Thyroid gland (tissue), 4 donors: Measurements from ENCODE around the gene SLC12A1. TPM values are rescaled to one million over a fixed set of nuclear protein-coding genes. Genes with fewer than 3 reads are reported as not detected.
A peak's percentile ranks its signal among the peaks of the same experiment; 100 is the strongest.

ENCODE experiments used
- DNase-seq, 2 donors: peaks; one replicate each; pipeline ENCODE4 v3.0.0-alpha.2; 2019
- H3K27ac ChIP-seq, 3 donors: fragments of 200-600 bp; sonication (generic); 1 replicate in 2 of 3; 2 replicates in 1 of 3; pipeline ENCODE4 v1.5.1; 2016 to 2019; ENCODE audit warnings: mild to moderate bottlenecking in 1 of 3, moderate library complexity in 1 of 3
- H3K27me3 ChIP-seq: fragments of 200-600 bp; sonication (generic); one replicate; pipeline ENCODE4 v1.5.1; 2019
- H3K36me3 ChIP-seq, 2 donors: fragments of 200-600 bp; sonication (generic); one replicate each; pipeline ENCODE4 v1.5.1; 2016 to 2019
- H3K4me1 ChIP-seq, 2 donors: fragments of 200-600 bp; sonication (generic); one replicate each; pipeline ENCODE4 v1.5.1; 2017 to 2019
- H3K4me3 ChIP-seq, 3 donors: fragments of 200-600 bp; sonication (generic); replicated peaks in 1 of 3; 1 replicate in 2 of 3; 2 replicates in 1 of 3; pipeline ENCODE4 v1.5.1; 2016; ENCODE audit warnings: mild to moderate bottlenecking in 1 of 3
- H3K9me3 ChIP-seq: fragments of 200-600 bp; sonication (generic); one replicate; pipeline ENCODE4 v1.5.1; 2017
- POLR2A ChIP-seq, 2 donors: fragments of 450-650 bp; IDR thresholded peaks; one replicate each; pipeline ENCODE4 v1.6.1; 2017; ENCODE audit warnings: antibody characterized with exemption in 2 of 2, mild to moderate bottlenecking in 2 of 2, moderate library complexity in 1 of 2
- WGBS, 2 donors: methylation state at CpG; one replicate each; pipeline ENCODE4 v1.1.5; 2017; 5-methylcytosine and 5-hydroxymethylcytosine counted together
- intact Hi-C: fragments of 100-400 bp; cut with DNase I; formaldehyde crosslinking; loops from one replicate; pipeline ENCODE4 v1.15.1; 2023
- small RNA-seq: library from RNA; depleted of rRNA; stranded (forward); fragments of <200 nt; gene quantifications from one replicate; pipeline ENCODE3, GENCODE V24; 2016
- total RNA-seq, 4 donors: library from RNA; depleted of rRNA; stranded (reverse); fragments of >200 nt; gene quantifications; one replicate each; pipeline ENCODE4 v1.2.3, GENCODE V29; 2016
- TF ChIP-seq, protein P1 (sequence below), 6 experiments: fragments of 200-600 bp in 3 of 6; fragments of 450-650 bp in 3 of 6; sonication (generic) in 3 of 6; IDR thresholded peaks; one replicate each; pipeline ENCODE4 v1.5.1; 2016 to 2019; ENCODE audit warnings: antibody characterized with exemption in 6 of 6, mild to moderate bottlenecking in 2 of 6, inconsistent platforms in 1 of 6, moderate library complexity in 1 of 6

Gene SLC12A1
- total RNA-seq, 4 donors from 2014 or later: not detected

DNA sequence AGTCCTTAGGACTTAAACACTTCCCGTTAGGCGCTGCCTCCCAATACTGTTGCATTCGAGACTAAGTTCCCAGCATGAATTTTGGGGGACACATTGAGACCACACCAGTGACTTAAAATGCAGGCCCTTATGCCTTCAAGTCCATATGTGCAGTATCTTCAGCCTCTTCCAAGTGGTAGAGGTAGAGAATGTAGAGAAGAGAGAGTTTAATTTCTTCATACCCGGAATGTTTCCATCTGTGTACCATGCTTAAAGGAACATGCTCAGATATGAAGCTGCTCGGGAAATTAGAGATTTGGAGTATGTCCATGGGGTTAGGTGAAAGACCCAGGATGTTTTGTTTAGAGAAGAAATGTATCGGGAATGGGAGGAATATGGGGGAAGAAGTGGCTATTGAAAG, 137.8 kb downstream of the SLC12A1 start:
- TF ChIP-seq POLR2A (IDR thresholded peaks at IDR 0.05): no peak
- TF ChIP-seq, protein P1, sequence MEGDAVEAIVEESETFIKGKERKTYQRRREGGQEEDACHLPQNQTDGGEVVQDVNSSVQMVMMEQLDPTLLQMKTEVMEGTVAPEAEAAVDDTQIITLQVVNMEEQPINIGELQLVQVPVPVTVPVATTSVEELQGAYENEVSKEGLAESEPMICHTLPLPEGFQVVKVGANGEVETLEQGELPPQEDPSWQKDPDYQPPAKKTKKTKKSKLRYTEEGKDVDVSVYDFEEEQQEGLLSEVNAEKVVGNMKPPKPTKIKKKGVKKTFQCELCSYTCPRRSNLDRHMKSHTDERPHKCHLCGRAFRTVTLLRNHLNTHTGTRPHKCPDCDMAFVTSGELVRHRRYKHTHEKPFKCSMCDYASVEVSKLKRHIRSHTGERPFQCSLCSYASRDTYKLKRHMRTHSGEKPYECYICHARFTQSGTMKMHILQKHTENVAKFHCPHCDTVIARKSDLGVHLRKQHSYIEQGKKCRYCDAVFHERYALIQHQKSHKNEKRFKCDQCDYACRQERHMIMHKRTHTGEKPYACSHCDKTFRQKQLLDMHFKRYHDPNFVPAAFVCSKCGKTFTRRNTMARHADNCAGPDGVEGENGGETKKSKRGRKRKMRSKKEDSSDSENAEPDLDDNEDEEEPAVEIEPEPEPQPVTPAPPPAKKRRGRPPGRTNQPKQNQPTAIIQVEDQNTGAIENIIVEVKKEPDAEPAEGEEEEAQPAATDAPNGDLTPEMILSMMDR (IDR thresholded peaks at IDR 0.05): no peak
- no peak overlapping the region for H3K4me3 ChIP-seq
- H3K9me3 ChIP-seq: no peaks in the 10 kb centered on the region
- intact Hi-C loops: no loop called here
- no peak for DNase-seq
- 93 to 99% methylated on average over 6 of the region's 6 CpGs for WGBS, 2 donors
- peaks cover 13 to 20% of the 10 kb centered on the region in 2 donors for H3K36me3 ChIP-seq
- H3K27me3 ChIP-seq: no peaks in the 10 kb centered on the region
- H3K27ac ChIP-seq: no peak overlapping the region
- no peaks in the 10 kb centered on the region for H3K4me1 ChIP-seq

DNA sequence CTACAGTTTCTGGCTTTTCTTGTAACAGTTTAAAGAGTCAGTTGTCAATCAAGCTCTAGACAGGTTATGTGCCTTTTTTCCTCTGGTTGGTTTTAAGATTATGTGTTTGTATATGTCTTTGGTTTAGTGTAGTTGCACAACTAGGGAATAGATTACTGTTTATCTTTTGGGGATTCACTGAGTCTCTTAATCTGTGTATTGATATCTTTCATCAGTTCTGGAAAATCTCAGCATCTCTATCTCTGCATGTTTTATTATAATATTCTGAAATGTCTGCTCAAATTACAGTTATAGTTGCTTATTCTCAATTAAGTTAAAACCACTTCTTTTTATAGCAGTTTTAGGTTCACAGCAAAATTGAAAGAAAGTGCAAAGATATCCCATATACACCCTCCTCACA, 139.4 kb downstream of the SLC12A1 start:
- Histone ChIP-seq H3K27ac (no peak overlapping the region), H3K9me3 (no peaks in the 10 kb centered on the region), H3K4me1 (no peaks in the 10 kb centered on the region), H3K27me3 (no peaks in the 10 kb centered on the region), H3K4me3 (no peak overlapping the region), H3K36me3 (peaks cover 13 to 16% of the 10 kb centered on the region in 2 donors)
- TF ChIP-seq, protein P1 (IDR thresholded peaks at IDR 0.05): no peak
- no peak for TF ChIP-seq POLR2A (IDR thresholded peaks at IDR 0.05)
- no peak for DNase-seq
- intact Hi-C loops: no loop called here

DNA sequence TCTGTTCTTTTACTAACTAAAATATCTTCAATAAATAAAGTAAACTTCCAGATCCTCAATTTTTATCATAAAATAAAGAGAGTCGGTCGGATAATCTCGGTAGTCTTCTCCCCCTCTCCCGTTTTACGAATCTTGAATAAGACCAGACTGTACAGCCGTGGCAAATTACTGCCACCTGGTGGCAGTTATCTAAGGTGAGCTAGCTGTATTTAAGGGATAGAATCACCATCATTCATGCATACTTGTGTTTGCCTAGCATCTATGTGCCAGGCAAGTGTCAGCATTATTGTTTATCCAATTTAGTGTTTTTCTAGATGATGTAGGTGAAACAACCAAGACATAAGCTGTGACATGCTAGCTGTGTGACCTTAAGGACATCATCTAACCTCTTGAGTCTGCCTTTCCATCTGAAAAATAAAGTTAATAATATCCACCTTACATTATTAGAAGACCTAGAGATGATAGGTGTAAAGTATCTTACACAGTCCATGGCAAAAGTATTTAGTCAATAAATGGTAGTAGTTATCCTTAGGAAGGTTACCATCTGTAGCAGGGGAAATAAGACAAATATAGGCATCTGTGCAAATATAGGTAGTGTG, 146.5 kb downstream of the SLC12A1 start:
- Histone ChIP-seq H3K27ac (no peak overlapping the region), H3K9me3 (no peaks in the 10 kb centered on the region), H3K27me3 (no peaks in the 10 kb centered on the region), H3K4me1 (no peaks in the 10 kb centered on the region), H3K4me3 (no peak overlapping the region), H3K36me3 (no peaks in the 10 kb centered on the region)
- WGBS, 2 donors: 2 to 11% methylated on average over 6 of the region's 6 CpGs
- peak; percentile 60 to 65 for DNase-seq
- no peak for TF ChIP-seq POLR2A (IDR thresholded peaks at IDR 0.05)
- TF ChIP-seq, protein P1 (IDR thresholded peaks at IDR 0.05): peak; percentile 47 to 84 (median 70)
- intact Hi-C loops: loop anchor here (10.0 kb wide), 1 partner anchor 292 kb away; the partner anchor contains the start of gene FBN1

Small RNA genes lying within 50 kb of the gene (small RNA-seq; reads per million reads assigned to genes)
- not detected for gene RF00019

Other genes starting within 250 kb of the SLC12A1 start
- not detected for gene SLC24A5, start 85.3 kb upstream of the SLC12A1 start, total RNA-seq
- 10 to 100 TPM in 3 of 4 donors, 1 to 10 TPM in 1; 6.4 to 19.4 (median 11.9) TPM for gene MYEF2, start 28.0 kb upstream of the SLC12A1 start, total RNA-seq
- not detected for gene CTXN2, start 14.6 kb upstream of the SLC12A1 start, total RNA-seq
- gene DUT, start 125.1 kb downstream of the SLC12A1 start, total RNA-seq: 100 to 1,000 TPM in 3 of 4 donors, 10 to 100 TPM in 1; 77.6 to 194 (median 138) TPM